Measurements from ENCODE around the gene SLC27A4. TPM values are rescaled to one million over a fixed set of nuclear protein-coding genes. Genes with fewer than 3 reads are reported as not detected.

The SLC27A4 gene
- total RNA-seq, result 100 to 1,000 TPM in 1 of 4 donors, 10 to 100 TPM in 3; 36.6 to 110 (median 72.2) TPM

GRCh38 chr9:128339761-128340690 is at the start of gene SLC27A4:
Gene SLC27A4 (plus strand): TSS chr9:128340527. CDS start chr9:128343133, 2,606 bp downstream.
- H3K4me3 ChIP-seq, result peak within 1 kb of the TSS; percentile 74 to 83 (median 78)
- intact Hi-C loops (cut with DNase I), result loop anchor here (5.0 kb wide), 1 partner anchor 48 kb away; no protein-coding TSS in a partner anchor
- 15 to 18% methylated on average over 11 to 17 of the region's 75 CpGs for WGBS, 2 donors
- peaks cover 16 to 32% (median 18%) of the 10 kb centered on the region in 3 donors for H3K36me3 ChIP-seq
- H3K9me3 ChIP-seq, result no peaks in the 10 kb centered on the region
- peak within 1 kb of the TSS; percentile 91 to 94 (median 93) for H3K27ac ChIP-seq
- peaks cover 0 to 23% (median 11%) of the 10 kb centered on the region in 3 donors for H3K4me1 ChIP-seq
- TF ChIP-seq CTCF (IDR thresholded peaks at IDR 0.05) (peak in 2 of 6 experiments; percentile 9 to 17), POLR2A (IDR thresholded peaks at IDR 0.05) (peak in 1 of 4 donors; percentile 44)
- DNase-seq, result no peak
- H3K27me3 ChIP-seq, result no peaks in the 10 kb centered on the region

- Histone ChIP-seq H3K27me3 (no peaks in the 10 kb centered on the region), H3K9me3 (no peaks in the 10 kb centered on the region), H3K36me3 (peaks cover 0 to 30% (median 9%) of the 10 kb centered on the region in 3 donors), H3K27ac (no peak overlapping the region), H3K4me1 (peaks cover 0 to 16% (median 6%) of the 10 kb centered on the region in 3 donors), H3K4me3 (no peak overlapping the region)
- intact Hi-C loops (cut with DNase I), result loop anchor here (5.0 kb wide), 1 partner anchor 50 kb away; the partner anchor contains the start of gene SLC27A4
- WGBS, 2 donors, result 82 to 85% methylated on average over 3 of the region's 3 CpGs
- DNase-seq, result no peak
- no peak for TF ChIP-seq POLR2A (IDR thresholded peaks at IDR 0.05)
- no peak for TF ChIP-seq CTCF (IDR thresholded peaks at IDR 0.05)
Measured at GRCh38 chr9:128292009-128292408, 48.3 kb upstream of the SLC27A4 start.

GRCh38 chr9:128293091-128293490 is 47.2 kb upstream of the SLC27A4 start:
- DNase-seq, result no peak
- TF ChIP-seq CTCF (IDR thresholded peaks at IDR 0.05) (no peak), POLR2A (IDR thresholded peaks at IDR 0.05) (no peak)
- Histone ChIP-seq H3K27ac (no peak overlapping the region), H3K36me3 (peaks cover 0 to 22% (median 4%) of the 10 kb centered on the region in 3 donors), H3K9me3 (no peaks in the 10 kb centered on the region), H3K4me1 (peaks cover 0 to 17% (median 6%) of the 10 kb centered on the region in 3 donors), H3K27me3 (no peaks in the 10 kb centered on the region), H3K4me3 (no peak overlapping the region)
- intact Hi-C loops (cut with DNase I), result loop anchor here (5.0 kb wide), 1 partner anchor 49 kb away; the partner anchor contains the start of gene SLC27A4
- 61 to 66% methylated on average over 2 to 4 of the region's 4 CpGs for WGBS, 2 donors

GRCh38 chr9:128294142-128294541 is 46.2 kb upstream of the SLC27A4 start:
- intact Hi-C loops (cut with DNase I), result loop anchor here (5.0 kb wide), 1 partner anchor 48 kb away; the partner anchor contains the start of gene SLC27A4
- Histone ChIP-seq H3K27ac (no peak overlapping the region), H3K9me3 (no peaks in the 10 kb centered on the region), H3K27me3 (no peaks in the 10 kb centered on the region), H3K4me3 (no peak overlapping the region), H3K36me3 (peaks cover 0 to 12% (median 0%) of the 10 kb centered on the region in 3 donors), H3K4me1 (peaks cover 0 to 27% (median 9%) of the 10 kb centered on the region in 3 donors)
- TF ChIP-seq POLR2A (IDR thresholded peaks at IDR 0.05), result no peak
- TF ChIP-seq CTCF (IDR thresholded peaks at IDR 0.05), result no peak
- no peak for DNase-seq
- 100% methylated on average over 1 of the region's 4 CpGs; no CpG with 5 or more reads in 1 of the 2 donors for WGBS, 2 donors
